Skeletal muscle cell (primary cell): Measurements from ENCODE around the gene SUPT6H.

Experiments
- DNase-seq: peaks from one replicate; pipeline ENCODE4 v3.0.0-alpha.2; 2010; ENCODE audit warnings: low read depth
- H3K4me3 ChIP-seq: 2 replicates; pipeline ENCODE4 v1.5.1; 2011; ENCODE audit warnings: low read depth, mild to moderate bottlenecking, control low read depth, low read length, moderate library complexity

Gene SUPT6H

GRCh38 chr17:28693869-28694268, 31.9 kb downstream of the SUPT6H start:
- no peak overlapping the region for H3K4me3 ChIP-seq
- no peak for DNase-seq

- no peak for DNase-seq
- no peak overlapping the region for H3K4me3 ChIP-seq
Observed at GRCh38 chr17:28698253-28698941, 36.4 kb downstream of the SUPT6H start.

GRCh38 chr17:28700278-28700677, 38.3 kb downstream of the SUPT6H start:
- no peak for DNase-seq
- no peak overlapping the region for H3K4me3 ChIP-seq

GRCh38 chr17:28700830-28701492, 39.0 kb downstream of the SUPT6H start:
- no peak overlapping the region for H3K4me3 ChIP-seq
- no peak for DNase-seq

- H3K4me3 ChIP-seq, result no peak overlapping the region
- no peak for DNase-seq
Observed at GRCh38 chr17:28702026-28702751, 40.2 kb downstream of the SUPT6H start.

- DNase-seq, result no peak
- no peak overlapping the region for H3K4me3 ChIP-seq
Observed at GRCh38 chr17:28702752-28703150, 40.7 kb downstream of the SUPT6H start.

- no peak for DNase-seq
- H3K4me3 ChIP-seq, result no peak overlapping the region
Observed at GRCh38 chr17:28703552-28704218, 41.7 kb downstream of the SUPT6H start.

- DNase-seq, result no peak
- H3K4me3 ChIP-seq, result no peak overlapping the region
Observed at GRCh38 chr17:28704219-28704858, 42.3 kb downstream of the SUPT6H start.

GRCh38 chr17:28705074-28705659, 43.2 kb downstream of the SUPT6H start:
- no peak overlapping the region for H3K4me3 ChIP-seq
- DNase-seq, result no peak

- no peak overlapping the region for H3K4me3 ChIP-seq
- no peak for DNase-seq
Observed at GRCh38 chr17:28705728-28706334, 43.8 kb downstream of the SUPT6H start.

- H3K4me3 ChIP-seq, result no peak overlapping the region
- no peak for DNase-seq
Observed at GRCh38 chr17:28706471-28707338, 44.7 kb downstream of the SUPT6H start.

- no peak overlapping the region for H3K4me3 ChIP-seq
Observed at GRCh38 chr17:28707339-28707720, 45.3 kb downstream of the SUPT6H start.

GRCh38 chr17:28710861-28711722, 49.1 kb downstream of the SUPT6H start:
- no peak for DNase-seq

More at GRCh38 chr17:28707339-28707720, 45.3 kb downstream of the SUPT6H start:
- DNase-seq, result no peak

GRCh38 chr17:28711723-28712031, 49.7 kb downstream of the SUPT6H start, which contains the start of gene PROCA1:
PROCA1 (minus strand) TSS chr17:28711888; CDS start chr17:28711660, 228 bp downstream.
- peak within 1 kb of the TSS; percentile 61 for H3K4me3 ChIP-seq
- DNase-seq, result no peak

More at GRCh38 chr17:28710861-28711722, 49.1 kb downstream of the SUPT6H start:
- peak overlapping the region; percentile 61 for H3K4me3 ChIP-seq

- DNase-seq, result no peak
Observed at GRCh38 chr17:28712032-28712704, 50.2 kb downstream of the SUPT6H start.

GRCh38 chr17:28712705-28713415, 50.9 kb downstream of the SUPT6H start:
- H3K4me3 ChIP-seq, result no peak overlapping the region
- no peak for DNase-seq

More at GRCh38 chr17:28712032-28712704, 50.2 kb downstream of the SUPT6H start:
- peak overlapping the region; percentile 61 for H3K4me3 ChIP-seq
